PFSK-1 (cell line): ENCODE measurements around the gene METTL8.

Source experiments
- POLR2AphosphoS5 ChIP-seq: IDR thresholded peaks from 2 replicates; pipeline ENCODE4 v1.6.1; 2012; ENCODE audit warnings: low read depth, mild to moderate bottlenecking, control low read depth, low read length, moderate library complexity
- REST ChIP-seq, 2 experiments: IDR thresholded peaks; 2 replicates each; pipeline versions ENCODE4 v1.6.1 to v1.8.0; 2011 to 2012; ENCODE audit warnings: low read depth in 2 of 2, low read length in 2 of 2, control low read depth in 1 of 2, inconsistent platforms in 1 of 2, mild to moderate bottlenecking in 1 of 2, moderate library complexity in 1 of 2; ENCODE audit not compliant: insufficient read depth in 1 of 2
- SIN3A ChIP-seq: IDR thresholded peaks from 2 replicates; pipeline ENCODE4 v1.6.1; 2012; ENCODE audit warnings: mild to moderate bottlenecking, low read length, moderate library complexity, borderline replicate concordance; ENCODE audit not compliant: insufficient read depth
- TAF1 ChIP-seq: IDR thresholded peaks from 2 replicates; pipeline ENCODE4 v1.6.1; 2012; ENCODE audit warnings: low read length, control low read depth, borderline replicate concordance; ENCODE audit not compliant: insufficient read depth

GRCh38 chr2:171320731-171321130, 113.1 kb downstream of the METTL8 start:
- TF ChIP-seq POLR2AphosphoS5 (no peak), REST (IDR thresholded peaks at IDR 0.05; ENCODE audit: insufficient read depth in 1 of 2, low read depth in 2 of 2, low read length in 2 of 2) (no peak), TAF1 (no peak), SIN3A (no peak)
